GM10266 (cell line): ENCODE measurements around the gene MOGAT3.

Source experiments
- DNase-seq: peaks from one replicate; pipeline ENCODE4 v3.0.0; 2012; ENCODE audit errors: extremely low spot score
- CTCF ChIP-seq: IDR thresholded peaks from 2 replicates; pipeline ENCODE4 v1.5.1; 2012; ENCODE audit warnings: mild to moderate bottlenecking, low read depth; ENCODE audit not compliant: control insufficient read depth, insufficient read depth; ENCODE audit errors: missing control alignments

MOGAT3 gene

GRCh38 chr7:101175664-101176063, 25.2 kb downstream of the MOGAT3 start:
- DNase-seq: no peak
- no peak for TF ChIP-seq CTCF

- no peak for DNase-seq
- TF ChIP-seq CTCF: no peak
These were observed 26.4 kb downstream of the MOGAT3 start for GRCh38 chr7:101174322-101174854.

- TF ChIP-seq CTCF: no peak
- peak; percentile 90 for DNase-seq
These were observed 27.0 kb downstream of the MOGAT3 start for GRCh38 chr7:101173752-101174244.

GRCh38 chr7:101172854-101173751, 27.7 kb downstream of the MOGAT3 start:
- TF ChIP-seq CTCF: no peak
- DNase-seq: no peak

- DNase-seq: no peak
- no peak for TF ChIP-seq CTCF
These were observed 28.6 kb downstream of the MOGAT3 start for GRCh38 chr7:101172005-101172853.

GRCh38 chr7:101171442-101171837, 29.4 kb downstream of the MOGAT3 start:
- no peak for DNase-seq
- TF ChIP-seq CTCF: peak; percentile 14
